GM12875 (cell line): ENCODE results near the gene BMPR1B.

Experiments used
- H3K4me3 ChIP-seq: one replicate; pipeline ENCODE4 v1.5.1; 2011; ENCODE audit warnings: low read depth, low read length, control low read depth
- CTCF ChIP-seq: IDR thresholded peaks from 2 replicates; pipeline ENCODE4 v1.5.1; 2011; ENCODE audit warnings: low read depth, mild to moderate bottlenecking, control low read depth, inconsistent platforms, low read length, moderate library complexity, borderline replicate concordance; ENCODE audit not compliant: insufficient read depth

The BMPR1B gene

GRCh38 chr4:94880956-94881355 lies 123.2 kb downstream of the BMPR1B start:
- no peak overlapping the region for H3K4me3 ChIP-seq
- no peak for TF ChIP-seq CTCF

GRCh38 chr4:94882756-94883155 lies 125.0 kb downstream of the BMPR1B start:
- TF ChIP-seq CTCF, result no peak
- H3K4me3 ChIP-seq, result no peak overlapping the region

- no peak overlapping the region for H3K4me3 ChIP-seq
- TF ChIP-seq CTCF, result no peak
Observed at GRCh38 chr4:94887027-94887426, 129.3 kb downstream of the BMPR1B start.

GRCh38 chr4:94889523-94889922 lies 131.8 kb downstream of the BMPR1B start:
- H3K4me3 ChIP-seq, result no peak overlapping the region
- no peak for TF ChIP-seq CTCF

GRCh38 chr4:94889946-94890345 lies 132.2 kb downstream of the BMPR1B start:
- TF ChIP-seq CTCF, result no peak

GRCh38 chr4:94890579-94890978 lies 132.8 kb downstream of the BMPR1B start:
- no peak overlapping the region for H3K4me3 ChIP-seq
- no peak for TF ChIP-seq CTCF

More at GRCh38 chr4:94889946-94890345, 132.2 kb downstream of the BMPR1B start:
- H3K4me3 ChIP-seq, result no peak overlapping the region

GRCh38 chr4:94892051-94892450 lies 134.3 kb downstream of the BMPR1B start:
- no peak overlapping the region for H3K4me3 ChIP-seq
- no peak for TF ChIP-seq CTCF
